Measurements from ENCODE around the gene KDM4C. TPM values are rescaled to one million over a fixed set of nuclear protein-coding genes. Genes with fewer than 3 reads are reported as not detected.

The KDM4C gene
- total RNA-seq, 4 donors from 2014 or later = 25.2 to 41.1 (median 26.4) TPM

- H3K9me3 ChIP-seq = no peaks in the 10 kb centered on the region
- TF ChIP-seq POLR2AphosphoS5 (IDR thresholded peaks at IDR 0.05) = no peak
- TF ChIP-seq CTCF (IDR thresholded peaks at IDR 0.05) = no peak
- no peak for TF ChIP-seq POLR2A (IDR thresholded peaks at IDR 0.05; ENCODE audit: low read depth)
- TF ChIP-seq EP300 (IDR thresholded peaks at IDR 0.05) = no peak
- H3K36me3 ChIP-seq = peaks cover 0 to 8% (median 0%) of the 10 kb centered on the region in 4 donors
- 47% methylated on average over 5 of the region's 5 CpGs for WGBS
- DNase-seq (ENCODE audit: extremely low spot score) = peak; percentile 50
- intact Hi-C loops (cut with DNase I) = no loop called here
- peak overlapping the region in 3 of 4 donors; percentile 35 to 57 (median 43) for H3K27ac ChIP-seq (replicated peaks in 1 of 4)
- H3K27me3 ChIP-seq = no peaks in the 10 kb centered on the region
- no peak overlapping the region for H3K4me3 ChIP-seq
- H3K4me1 ChIP-seq = peaks cover 31 to 52% (median 37%) of the 10 kb centered on the region in 4 donors
Observed at GRCh38 chr9:7146582-7146981, 388.8 kb downstream of the KDM4C start.

GRCh38 chr9:7147121-7148090 is 389.6 kb downstream of the KDM4C start:
- 46% methylated on average over 5 of the region's 14 CpGs for whole genome bisulfite sequencing
- H3K27ac ChIP-seq (replicated peaks in 1 of 4) = peak overlapping the region in 3 of 4 donors; percentile 41 to 57 (median 43)

GRCh38 chr9:7148243-7148765 is 390.5 kb downstream of the KDM4C start:
- no peaks in the 10 kb centered on the region for H3K9me3 ChIP-seq
- WGBS = 85% methylated on average over 5 of the region's 7 CpGs

More at GRCh38 chr9:7147121-7148090, 389.6 kb downstream of the KDM4C start:
- Histone ChIP-seq H3K4me1 (peaks cover 31 to 52% (median 37%) of the 10 kb centered on the region in 4 donors), H3K4me3 (no peak overlapping the region), H3K36me3 (peaks cover 0 to 8% (median 0%) of the 10 kb centered on the region in 4 donors), H3K27me3 (no peaks in the 10 kb centered on the region), H3K9me3 (no peaks in the 10 kb centered on the region)
- intact Hi-C loops (cut with DNase I) = no loop called here
- peak; percentile 89 for DNase-seq (ENCODE audit: extremely low spot score)
- TF ChIP-seq POLR2AphosphoS5 (IDR thresholded peaks at IDR 0.05) (peak in 1 of 2 donors; percentile 26), EP300 (IDR thresholded peaks at IDR 0.05) (no peak)

GRCh38 chr9:7149258-7149657 is 391.5 kb downstream of the KDM4C start:
- DNase-seq (ENCODE audit: extremely low spot score) = peak; percentile 72
- Histone ChIP-seq H3K27me3 (no peaks in the 10 kb centered on the region), H3K4me1 (peaks cover 31 to 50% (median 37%) of the 10 kb centered on the region in 4 donors), H3K9me3 (no peaks in the 10 kb centered on the region), H3K4me3 (no peak overlapping the region), H3K27ac (replicated peaks in 1 of 4) (no peak overlapping the region), H3K36me3 (peaks cover 0 to 8% (median 0%) of the 10 kb centered on the region in 4 donors)
- intact Hi-C loops (cut with DNase I) = no loop called here
- TF ChIP-seq POLR2A (IDR thresholded peaks at IDR 0.05; ENCODE audit: low read depth) = no peak
- no peak for TF ChIP-seq CTCF (IDR thresholded peaks at IDR 0.05)
- no peak for TF ChIP-seq EP300 (IDR thresholded peaks at IDR 0.05)
- no peak for TF ChIP-seq POLR2AphosphoS5 (IDR thresholded peaks at IDR 0.05)
- 95% methylated on average over 12 of the region's 13 CpGs for WGBS

More at GRCh38 chr9:7148243-7148765, 390.5 kb downstream of the KDM4C start:
- H3K27me3 ChIP-seq = no peaks in the 10 kb centered on the region
- H3K27ac ChIP-seq (replicated peaks in 1 of 4) = no peak overlapping the region
- TF ChIP-seq POLR2AphosphoS5 (IDR thresholded peaks at IDR 0.05) = no peak
- TF ChIP-seq POLR2A (IDR thresholded peaks at IDR 0.05; ENCODE audit: low read depth) = no peak
- TF ChIP-seq EP300 (IDR thresholded peaks at IDR 0.05) = no peak
- no peak for TF ChIP-seq CTCF (IDR thresholded peaks at IDR 0.05)
- peaks cover 0 to 8% (median 0%) of the 10 kb centered on the region in 4 donors for H3K36me3 ChIP-seq
- peaks cover 31 to 52% (median 37%) of the 10 kb centered on the region in 4 donors for H3K4me1 ChIP-seq
- intact Hi-C loops (cut with DNase I) = no loop called here
- H3K4me3 ChIP-seq = no peak overlapping the region
- DNase-seq (ENCODE audit: extremely low spot score) = no peak
